GM21825 (cell line): ENCODE results near the gene MED12L.

Experiments used
- ATAC-seq: cut with Tn5 transposase; IDR thresholded peaks from one replicate; pipeline ENCODE4 v1.9.1; 2021; ENCODE audit warnings: mild to moderate bottlenecking, moderate library complexity; ENCODE audit not compliant: unreplicated experiment

MED12L gene

DNA sequence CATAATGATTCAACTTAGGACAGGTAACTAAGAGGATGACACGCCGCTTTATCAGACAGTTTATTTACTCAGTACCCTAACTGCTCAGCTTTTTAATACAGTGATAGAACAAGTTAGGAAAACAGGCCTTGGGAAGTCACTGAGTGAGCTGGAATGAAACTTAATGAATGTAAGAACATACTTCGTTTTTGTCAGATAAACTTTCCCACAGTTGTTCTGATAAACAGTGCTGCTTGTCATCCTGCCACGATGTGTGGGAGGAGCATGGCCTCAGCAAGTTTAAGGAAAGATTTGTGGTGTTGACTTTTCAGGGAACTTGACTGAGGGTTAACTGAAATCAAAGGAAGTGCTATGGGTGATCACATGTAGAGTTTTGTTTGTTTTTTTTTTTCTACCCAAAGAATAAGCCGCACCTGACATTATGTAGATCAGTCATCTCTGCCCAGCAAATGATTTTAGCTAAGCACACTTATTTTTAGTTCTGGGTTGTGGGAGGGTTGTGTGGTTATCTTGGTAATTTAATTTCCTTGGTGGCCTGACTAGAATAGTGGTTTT, 198.5 kb downstream of the MED12L start:
- ATAC-seq: no peak

DNA sequence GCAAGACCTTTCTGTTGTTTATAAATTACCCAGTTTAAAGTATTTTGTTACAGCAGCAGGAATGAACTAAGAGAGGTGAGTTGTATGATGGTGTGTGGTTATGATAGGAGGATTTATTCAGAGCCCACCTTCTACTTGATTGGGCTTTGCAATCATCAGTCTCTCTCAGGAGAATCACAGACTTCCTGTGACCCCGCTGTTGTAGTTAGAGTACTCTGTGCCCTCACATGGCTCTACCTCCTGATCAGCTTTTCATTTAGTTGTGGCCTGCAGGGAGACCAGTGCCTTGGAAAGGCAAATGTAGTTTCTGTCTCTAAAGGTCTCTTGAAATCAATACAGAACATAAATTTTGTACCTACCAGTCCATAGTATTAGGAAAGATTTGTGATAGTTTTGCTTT, 200.5 kb downstream of the MED12L start:
- ATAC-seq: no peak

DNA sequence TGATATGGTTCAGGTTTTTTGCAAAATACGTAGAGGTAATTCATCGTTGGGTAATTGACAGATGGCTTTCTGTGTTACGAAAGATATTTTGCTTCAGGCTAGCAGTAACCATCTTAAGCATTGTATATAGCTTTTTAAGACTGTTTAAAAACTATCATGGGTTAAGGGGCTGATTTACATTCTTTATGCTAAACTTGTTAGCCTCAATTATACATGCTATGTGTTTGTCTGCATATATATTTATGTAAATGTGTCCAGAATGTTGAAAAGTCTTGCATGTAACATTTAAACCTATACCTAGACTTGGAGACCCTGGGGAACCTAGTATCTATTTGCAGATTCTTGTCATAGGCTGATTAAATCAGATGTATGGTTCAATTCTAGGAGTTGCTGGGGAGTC, 204.0 kb downstream of the MED12L start:
- no peak for ATAC-seq

DNA sequence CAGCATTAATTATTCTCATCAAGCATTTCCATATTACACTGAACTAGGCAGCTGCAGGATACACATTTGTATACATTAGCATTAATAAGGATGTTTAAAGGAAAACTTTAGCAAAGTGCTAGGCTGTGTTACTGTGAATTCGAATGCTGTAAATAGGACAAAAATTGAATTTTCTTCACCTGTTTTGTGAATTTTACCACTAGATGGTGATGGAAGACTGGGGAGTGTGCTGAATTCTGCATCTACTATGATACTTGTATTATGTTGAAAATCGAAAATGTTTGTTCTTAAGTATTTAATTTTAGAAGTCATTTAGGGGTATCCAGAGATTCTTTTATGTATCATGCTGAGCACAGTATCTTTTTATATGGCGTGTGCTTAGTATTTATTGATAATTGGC, 205.2 kb downstream of the MED12L start:
- no peak for ATAC-seq

DNA sequence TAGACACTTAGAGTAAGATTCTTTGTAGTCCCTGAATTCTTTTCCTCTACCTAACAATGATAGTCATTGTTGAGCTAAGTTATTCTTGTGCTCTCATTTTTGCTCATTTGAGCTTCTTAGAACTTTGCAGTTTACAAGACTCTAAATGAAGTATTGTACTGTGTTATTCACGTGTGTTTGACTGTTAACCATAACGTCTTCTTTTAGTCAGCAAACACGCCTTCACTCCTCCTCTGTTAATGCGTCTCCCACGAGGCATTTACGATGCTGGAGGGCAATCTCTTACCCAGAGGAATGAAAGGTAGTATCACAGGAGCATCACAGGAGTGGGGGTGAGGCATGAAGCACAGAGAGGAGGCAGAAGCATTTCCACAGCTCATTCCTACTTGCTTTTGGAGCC, 207.7 kb downstream of the MED12L start:
- ATAC-seq: no peak

DNA sequence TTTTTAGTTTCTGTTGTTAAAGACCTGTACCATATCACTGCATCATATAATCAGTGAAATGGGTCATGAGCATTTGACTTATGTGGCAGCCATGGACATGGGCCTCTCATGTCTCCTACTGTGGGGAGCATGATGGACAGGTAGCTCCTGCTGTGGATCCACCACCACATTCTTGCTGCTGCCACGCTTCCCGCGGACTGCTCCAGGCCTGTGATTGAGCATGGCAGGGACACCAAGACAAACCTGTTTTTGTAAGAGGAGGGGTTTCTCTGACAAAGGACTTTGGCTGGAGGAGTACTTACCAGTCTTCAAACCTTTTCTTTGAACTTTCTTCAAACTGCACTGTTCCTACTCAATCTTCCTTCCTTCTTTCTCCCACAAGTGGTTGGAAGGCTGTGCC, 210.8 kb downstream of the MED12L start:
- ATAC-seq: no peak

DNA sequence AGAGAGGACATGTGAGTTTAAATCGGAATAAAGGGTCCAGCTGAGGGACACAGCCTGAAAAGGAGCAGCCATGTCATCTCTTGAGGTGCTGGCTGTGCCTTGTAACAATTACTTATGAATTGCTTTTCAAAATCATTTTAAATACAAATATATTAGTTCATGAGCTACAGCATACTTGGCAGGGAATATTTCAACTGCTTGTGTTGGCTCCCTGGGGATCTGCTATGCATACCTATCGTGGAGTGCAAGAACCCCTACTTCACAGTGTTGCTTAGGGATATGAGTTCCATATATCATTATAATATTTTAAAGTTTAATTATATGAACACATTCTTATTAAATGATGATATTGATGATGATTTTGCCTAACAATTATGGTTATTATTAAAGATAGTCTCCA, 212.0 kb downstream of the MED12L start:
- ATAC-seq: no peak

DNA sequence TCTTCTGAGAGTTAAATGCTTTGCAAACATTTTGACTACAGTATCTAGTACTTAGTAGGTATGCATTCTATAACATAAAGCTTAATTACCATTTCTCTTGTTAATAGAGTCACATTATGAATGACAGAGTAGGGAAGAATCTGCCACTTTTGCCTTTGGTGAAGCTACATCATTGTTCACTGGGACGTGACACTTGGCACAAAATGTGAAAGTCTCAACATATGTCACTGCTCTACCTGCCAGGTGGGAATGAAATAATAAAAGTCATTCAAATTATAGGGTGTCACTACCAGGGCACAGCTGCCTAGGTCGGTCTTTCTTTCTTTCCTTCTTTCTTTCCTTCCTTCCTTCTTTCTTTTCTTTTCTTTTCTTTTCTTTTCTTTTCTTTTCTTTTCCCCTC, 213.5 kb downstream of the MED12L start:
- no peak for ATAC-seq

DNA sequence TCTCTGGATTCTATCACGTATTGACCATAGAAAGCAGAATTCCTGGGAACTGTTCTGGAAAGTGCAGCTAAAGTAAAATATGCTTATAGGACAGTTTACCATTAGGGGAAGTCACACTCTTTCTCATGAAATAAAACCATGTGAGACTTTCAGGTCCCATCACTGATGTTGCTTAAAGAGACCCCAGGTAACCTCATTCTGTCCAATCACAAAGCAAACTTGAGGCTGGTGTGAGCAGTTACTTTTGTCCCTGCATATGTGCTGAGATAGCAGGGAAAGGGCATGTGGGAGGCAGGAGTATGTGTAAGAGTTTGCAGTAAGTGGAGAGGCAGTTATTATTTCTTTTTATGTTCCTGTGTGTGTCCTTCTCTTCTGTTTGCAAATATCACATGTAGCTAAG, 215.1 kb downstream of the MED12L start:
- ATAC-seq: no peak

DNA sequence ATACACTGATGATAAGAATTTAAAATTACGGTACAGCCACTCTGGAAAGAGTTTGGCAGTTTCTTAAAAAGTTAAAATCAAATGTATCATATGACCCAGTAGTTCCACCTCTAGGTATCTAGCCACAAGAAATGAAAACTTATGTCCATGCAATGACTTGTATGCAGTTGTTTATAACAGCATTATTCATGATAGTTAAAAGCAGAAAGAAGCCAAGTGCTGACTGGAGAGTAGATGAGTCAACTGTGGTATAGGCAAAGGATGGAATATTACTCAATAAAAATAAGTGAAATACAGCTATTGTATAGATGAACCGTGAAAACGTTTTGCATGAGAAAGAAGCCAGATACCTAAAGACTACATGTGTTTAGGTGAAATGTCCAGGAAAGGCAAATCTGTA, 216.3 kb downstream of the MED12L start:
- ATAC-seq: no peak

DNA sequence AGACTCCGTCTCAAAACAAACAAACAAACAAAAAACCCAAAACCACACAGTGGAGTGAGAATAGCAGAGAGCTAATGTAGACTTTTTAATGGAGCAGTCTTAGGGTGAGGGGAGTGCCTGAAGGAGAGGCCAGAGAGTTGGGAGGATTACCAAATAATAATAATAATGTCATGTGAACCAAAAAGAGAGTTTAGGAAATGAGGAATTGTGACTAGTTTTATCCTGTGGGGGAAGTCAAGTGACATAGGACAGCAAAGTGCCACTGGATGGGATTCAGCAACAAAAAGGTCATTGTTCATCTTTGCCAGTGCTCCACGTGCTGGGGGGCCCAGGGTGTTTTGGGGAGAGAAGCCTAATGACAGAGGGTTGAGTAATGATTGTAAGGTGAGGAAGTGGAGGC, 218.3 kb downstream of the MED12L start:
- ATAC-seq: no peak

DNA sequence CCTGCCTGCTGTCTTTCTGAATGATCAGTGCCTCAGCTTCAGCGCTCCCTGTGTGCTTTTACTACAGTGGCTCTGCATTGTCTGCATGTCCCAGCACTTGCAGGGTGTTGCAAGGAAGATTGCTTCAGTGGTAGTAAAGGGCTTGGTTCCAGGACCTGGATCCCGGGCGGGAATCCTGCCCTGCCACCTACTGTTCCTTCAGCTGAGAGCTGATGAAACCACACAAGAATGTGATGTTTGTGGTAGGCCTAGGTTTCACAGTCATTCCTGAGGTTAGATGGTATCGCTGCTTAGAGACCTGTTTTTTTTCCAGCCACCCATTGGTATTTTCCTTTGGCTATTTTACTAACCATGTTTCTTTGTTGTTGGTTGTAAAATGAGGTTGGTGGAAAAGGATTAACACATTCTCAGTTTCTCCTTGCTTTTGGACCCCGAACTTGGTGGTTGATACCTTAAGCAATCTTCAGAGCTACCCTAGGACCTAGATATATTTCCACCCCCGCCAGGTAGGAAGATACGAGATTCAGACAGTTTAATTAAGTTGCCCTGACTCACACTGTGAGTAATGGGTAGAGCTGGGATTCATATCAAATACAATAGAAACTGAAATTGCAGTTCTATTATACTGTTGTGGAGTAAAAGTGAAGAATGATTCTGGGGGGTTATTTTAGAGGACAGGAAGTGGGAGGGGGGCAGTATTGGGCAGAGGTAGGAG, 219.8 kb downstream of the MED12L start:
- ATAC-seq: no peak

DNA sequence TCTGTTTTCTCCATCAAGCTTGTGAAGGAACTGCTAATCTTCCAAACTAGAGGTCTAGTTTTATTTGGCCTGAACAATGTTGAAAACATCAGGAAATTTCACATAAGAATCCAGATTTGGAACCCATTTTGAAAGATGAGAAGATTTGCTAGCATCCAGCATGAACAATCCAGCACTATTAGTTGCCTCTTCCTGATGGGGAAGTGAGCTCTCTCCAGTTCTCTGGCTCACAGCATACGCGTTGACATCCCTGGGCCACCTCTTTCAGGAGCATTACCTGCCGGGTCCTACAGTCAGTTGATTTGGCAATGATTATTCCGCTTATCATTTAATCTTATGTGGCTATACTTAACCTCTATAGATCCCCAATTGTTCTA, 220.3 kb downstream of the MED12L start:
- ATAC-seq: no peak

DNA sequence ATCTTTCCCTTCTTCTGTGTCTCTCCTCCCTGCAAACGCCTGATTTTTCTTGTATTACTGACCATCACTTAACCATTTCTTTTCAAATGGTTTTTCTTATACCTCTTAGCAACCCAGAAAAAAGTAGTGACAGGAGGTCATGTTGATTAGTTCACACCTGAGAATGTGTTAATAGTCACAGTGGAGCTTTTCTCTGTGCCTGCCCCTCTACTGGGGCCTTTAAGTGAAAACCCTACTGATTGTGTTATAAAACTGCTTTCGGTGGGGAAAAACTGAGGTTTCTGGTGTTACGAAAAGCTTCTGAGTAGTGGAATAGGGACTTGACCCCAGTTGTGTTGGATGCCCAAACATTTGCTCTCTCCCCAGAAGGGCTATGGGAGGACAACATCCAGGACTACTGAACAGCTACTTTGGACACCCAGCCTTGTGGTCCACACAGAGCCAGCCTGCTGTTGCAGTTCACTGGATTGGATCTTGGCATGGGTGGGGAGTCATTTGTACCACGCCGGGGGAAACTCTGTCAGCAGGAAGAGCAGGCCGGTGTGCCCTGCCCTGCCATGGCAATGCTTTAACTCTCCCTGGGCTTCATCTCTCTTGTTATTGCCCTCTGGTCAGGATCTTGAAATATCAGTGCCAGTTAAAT, 220.8 kb downstream of the MED12L start:
- ATAC-seq: no peak

DNA sequence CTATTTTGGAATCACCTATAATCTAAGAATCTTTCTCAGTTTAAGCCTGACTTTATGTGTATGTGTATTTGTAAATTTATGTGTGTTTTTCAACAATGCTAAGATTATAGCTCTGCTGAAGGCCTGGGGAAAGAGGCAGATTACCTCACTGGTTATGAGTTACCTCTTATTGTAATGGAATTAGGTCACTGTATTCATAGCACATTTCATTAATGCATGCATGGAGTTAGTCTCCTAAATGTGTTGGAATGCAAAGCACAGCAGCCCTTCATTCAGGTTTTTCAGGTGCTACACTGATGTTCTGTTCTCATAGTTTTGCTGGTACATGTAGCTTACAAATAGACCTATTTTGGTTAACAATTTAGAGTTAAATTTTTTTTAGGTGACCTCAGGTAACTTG, 221.7 kb downstream of the MED12L start:
- no peak for ATAC-seq

DNA sequence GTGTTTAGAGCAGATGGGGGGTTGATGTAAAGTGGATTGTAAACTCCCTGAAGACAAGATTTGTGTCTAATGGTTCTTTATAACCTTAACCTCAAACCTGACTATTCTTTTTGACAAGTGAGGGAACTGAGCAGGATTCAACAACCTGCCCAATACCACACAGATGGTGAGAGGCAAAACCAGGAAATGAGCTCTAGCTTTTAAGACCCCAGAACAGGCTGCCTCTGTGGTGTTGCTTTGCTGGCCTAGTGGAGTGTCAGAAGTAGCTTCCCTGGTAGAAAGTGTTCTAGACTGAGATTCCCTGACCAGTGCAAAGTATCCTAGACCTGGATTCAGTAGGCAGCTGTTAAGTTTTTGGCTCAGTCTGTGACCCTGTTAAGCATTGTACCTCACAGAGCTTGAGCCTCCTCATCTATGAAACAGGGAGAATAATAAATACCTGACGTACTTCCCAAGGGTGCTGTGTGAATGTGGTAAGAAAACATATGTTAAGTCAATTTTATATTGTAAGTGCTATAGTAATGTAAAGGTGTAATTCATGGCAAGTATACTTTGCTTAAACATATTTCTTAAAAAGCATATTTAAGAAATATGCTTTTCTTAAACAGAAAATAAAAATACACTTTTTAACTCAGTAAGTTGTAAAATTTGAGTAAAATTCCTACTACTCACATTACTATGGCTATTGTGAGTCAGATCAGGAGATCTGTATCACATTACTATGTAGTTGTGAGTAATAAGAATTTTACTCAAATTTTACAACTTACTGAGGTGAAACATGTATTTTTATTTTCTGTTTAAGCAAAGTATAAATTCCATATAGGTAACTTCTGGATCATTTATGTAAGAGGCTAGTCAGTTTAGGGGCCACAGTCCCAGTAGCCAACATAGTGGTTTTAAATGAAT, 222.4 kb downstream of the MED12L start:
- ATAC-seq: no peak

DNA sequence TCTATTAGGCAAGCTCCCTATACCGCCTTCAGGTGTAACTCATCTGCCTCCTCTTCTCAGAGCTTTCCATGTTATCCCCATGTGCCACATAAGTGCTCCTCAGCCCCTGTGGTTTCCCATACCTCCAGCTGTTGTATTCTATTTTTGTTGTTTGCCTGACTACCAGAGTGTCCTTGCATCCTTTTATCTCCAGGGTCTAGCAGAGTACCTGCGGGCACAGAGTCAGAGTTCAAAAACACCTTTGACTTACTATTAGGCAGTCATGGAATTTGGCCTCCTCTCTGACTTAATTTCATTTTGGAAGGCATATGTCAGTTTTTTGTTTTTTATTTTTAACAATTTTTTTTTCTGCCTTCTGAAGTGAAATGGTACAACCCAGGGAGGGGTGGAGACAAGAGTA, 224.1 kb downstream of the MED12L start:
- ATAC-seq: no peak

DNA sequence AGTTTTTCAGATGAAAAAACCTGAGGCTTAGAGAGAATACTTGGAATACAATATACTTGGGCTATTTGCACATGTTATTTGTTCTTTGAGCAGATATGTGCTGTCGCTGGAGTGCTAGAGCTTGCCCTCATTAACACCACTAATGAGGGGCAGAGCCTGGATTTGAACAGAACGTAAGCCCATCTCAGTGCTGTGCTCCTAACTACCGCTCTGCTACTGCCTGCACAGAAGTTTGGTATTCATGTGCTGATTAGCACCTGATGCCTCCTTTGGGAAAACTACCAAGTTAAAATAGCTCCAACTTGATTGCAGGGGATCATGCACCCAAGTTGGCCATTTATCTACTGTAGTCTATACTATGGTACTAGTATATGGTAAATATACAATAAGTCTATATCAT, 227.5 kb downstream of the MED12L start:
- ATAC-seq: no peak

DNA sequence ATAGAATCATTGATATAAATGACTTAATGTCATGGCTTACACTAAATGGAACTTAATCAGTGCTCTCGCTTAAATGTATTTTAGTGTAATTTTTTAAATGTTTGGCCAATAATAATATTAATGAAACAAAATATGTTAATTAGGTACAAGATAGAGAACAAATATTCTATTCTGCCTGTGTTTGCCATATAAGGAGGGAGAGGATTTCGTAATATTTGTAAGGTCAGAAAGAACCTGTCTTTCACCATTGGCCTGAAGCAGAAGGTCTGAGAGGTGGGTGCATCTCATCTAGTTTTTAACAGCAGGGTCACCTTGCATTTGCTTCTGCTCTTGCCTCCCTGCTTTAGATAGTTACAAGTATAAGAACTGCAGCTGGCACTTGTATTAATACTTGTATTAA, 228.7 kb downstream of the MED12L start:
- no peak for ATAC-seq

DNA sequence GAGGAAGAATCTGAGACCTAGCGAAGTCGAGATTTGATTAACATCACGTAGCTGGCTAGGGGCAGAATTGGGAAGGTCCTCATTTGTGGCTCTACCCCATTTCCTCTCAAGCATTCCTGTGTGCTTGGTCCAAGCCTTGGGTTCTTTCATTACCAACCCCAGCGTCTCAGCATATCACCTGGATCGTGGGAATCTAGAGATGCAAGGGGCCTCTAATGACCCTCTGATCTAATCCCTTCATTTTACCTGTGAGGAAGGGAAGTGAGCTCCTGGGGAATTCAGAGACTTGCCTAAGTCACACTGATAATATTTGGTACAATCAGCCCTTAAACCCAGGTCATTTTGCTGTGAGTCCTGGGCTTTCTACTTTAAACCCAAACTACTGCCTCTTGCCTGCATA, 229.1 kb downstream of the MED12L start:
- no peak for ATAC-seq

DNA sequence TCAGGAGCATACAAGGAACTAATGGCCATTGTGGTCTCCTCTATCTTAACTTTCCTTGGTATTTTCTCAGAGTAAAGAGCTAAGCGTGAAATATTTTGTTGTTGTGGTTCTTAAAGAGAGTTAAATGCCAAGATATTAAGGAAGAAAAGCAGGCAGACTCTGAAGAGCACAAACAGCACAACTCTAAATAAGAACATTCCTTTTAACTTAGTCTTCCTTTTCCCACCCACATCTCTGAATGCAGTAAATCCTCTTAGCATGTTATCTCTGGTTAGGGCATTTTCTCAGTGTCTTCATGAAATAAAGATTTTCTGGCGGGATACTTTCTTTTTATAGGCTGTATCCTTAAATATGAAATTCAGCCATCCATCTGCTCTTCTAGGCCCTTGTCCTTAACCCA, 229.7 kb downstream of the MED12L start:
- no peak for ATAC-seq

DNA sequence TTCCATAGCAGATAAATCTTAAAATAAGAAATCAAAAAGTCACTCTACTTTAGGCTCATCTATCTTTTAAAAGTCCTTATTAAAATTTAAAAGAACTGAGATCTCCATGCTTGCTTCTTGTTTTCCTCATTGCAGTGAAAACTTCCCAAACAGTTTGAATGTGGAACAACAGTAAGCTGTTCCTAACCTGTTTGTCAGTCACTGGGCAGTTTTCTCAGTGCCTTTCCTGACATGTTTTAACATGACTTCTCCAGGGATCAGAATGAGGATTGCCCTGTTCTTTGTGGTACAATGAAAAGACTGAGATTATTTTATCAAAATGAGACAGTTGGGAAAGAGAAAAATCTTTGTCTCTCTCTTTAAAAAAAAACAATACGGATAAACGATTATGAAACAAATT, 230.4 kb downstream of the MED12L start:
- ATAC-seq: no peak
